ENCODE data around the gene VASP.

VASP gene

GRCh38 chr19:45528744-45529419, 21.6 kb downstream of the VASP start:
- H3K36me3 Mint-ChIP-seq = no peaks in the 10 kb centered on the region
- no peaks in the 10 kb centered on the region for H3K9me3 Mint-ChIP-seq (ENCODE audit: low read depth)
- H3K4me3 Mint-ChIP-seq = peak overlapping the region; percentile 34
- H3K4me1 Mint-ChIP-seq (ENCODE audit: low read depth) = peaks cover 13% of the 10 kb centered on the region
- H3K27ac Mint-ChIP-seq = no peak overlapping the region
- no peaks in the 10 kb centered on the region for H3K27me3 Mint-ChIP-seq

GRCh38 chr19:45529420-45529785, 22.1 kb downstream of the VASP start:
- Mint-ChIP-seq H3K9me3 (ENCODE audit: low read depth) (no peaks in the 10 kb centered on the region), H3K4me3 (peak overlapping the region; percentile 34), H3K36me3 (no peaks in the 10 kb centered on the region), H3K27ac (no peak overlapping the region), H3K4me1 (ENCODE audit: low read depth) (peaks cover 12% of the 10 kb centered on the region), H3K27me3 (no peaks in the 10 kb centered on the region)

- Mint-ChIP-seq H3K36me3 (no peaks in the 10 kb centered on the region), H3K9me3 (ENCODE audit: low read depth) (no peaks in the 10 kb centered on the region), H3K4me3 (no peak overlapping the region), H3K4me1 (ENCODE audit: low read depth) (peaks cover 12% of the 10 kb centered on the region), H3K27ac (no peak overlapping the region), H3K27me3 (no peaks in the 10 kb centered on the region)
Measured at GRCh38 chr19:45531349-45531748, 24.1 kb downstream of the VASP start.

GRCh38 chr19:45539459-45539858, 32.2 kb downstream of the VASP start:
- Mint-ChIP-seq H3K36me3 (peaks cover 6% of the 10 kb centered on the region), H3K4me3 (no peak overlapping the region), H3K27ac (no peak overlapping the region), H3K4me1 (ENCODE audit: low read depth) (no peaks in the 10 kb centered on the region), H3K27me3 (no peaks in the 10 kb centered on the region), H3K9me3 (ENCODE audit: low read depth) (no peaks in the 10 kb centered on the region)

- Mint-ChIP-seq H3K9me3 (ENCODE audit: low read depth) (no peaks in the 10 kb centered on the region), H3K4me1 (ENCODE audit: low read depth) (no peaks in the 10 kb centered on the region), H3K36me3 (peaks cover 2% of the 10 kb centered on the region), H3K4me3 (no peak overlapping the region), H3K27me3 (no peaks in the 10 kb centered on the region), H3K27ac (no peak overlapping the region)
Measured at GRCh38 chr19:45542234-45542668, 35.0 kb downstream of the VASP start.

- no peaks in the 10 kb centered on the region for H3K36me3 Mint-ChIP-seq
- H3K4me1 Mint-ChIP-seq (ENCODE audit: low read depth) = no peaks in the 10 kb centered on the region
- no peaks in the 10 kb centered on the region for H3K9me3 Mint-ChIP-seq (ENCODE audit: low read depth)
- H3K27ac Mint-ChIP-seq = no peak overlapping the region
- no peak overlapping the region for H3K4me3 Mint-ChIP-seq
- no peaks in the 10 kb centered on the region for H3K27me3 Mint-ChIP-seq
Measured at GRCh38 chr19:45547211-45547770, 40.0 kb downstream of the VASP start.

- H3K4me3 Mint-ChIP-seq = no peak overlapping the region
- H3K36me3 Mint-ChIP-seq = no peaks in the 10 kb centered on the region
- no peak overlapping the region for H3K27ac Mint-ChIP-seq
- no peaks in the 10 kb centered on the region for H3K4me1 Mint-ChIP-seq (ENCODE audit: low read depth)
- no peaks in the 10 kb centered on the region for H3K27me3 Mint-ChIP-seq
- no peaks in the 10 kb centered on the region for H3K9me3 Mint-ChIP-seq (ENCODE audit: low read depth)
Measured at GRCh38 chr19:45547965-45548609, 40.8 kb downstream of the VASP start.

- Mint-ChIP-seq H3K36me3 (no peaks in the 10 kb centered on the region), H3K4me1 (ENCODE audit: low read depth) (peaks cover 5% of the 10 kb centered on the region), H3K27me3 (no peaks in the 10 kb centered on the region), H3K4me3 (no peak overlapping the region), H3K9me3 (ENCODE audit: low read depth) (no peaks in the 10 kb centered on the region), H3K27ac (no peak overlapping the region)
Measured at GRCh38 chr19:45553464-45553863, 46.2 kb downstream of the VASP start.

GRCh38 chr19:45554481-45554880, 47.2 kb downstream of the VASP start:
- H3K27me3 Mint-ChIP-seq = no peaks in the 10 kb centered on the region
- H3K4me3 Mint-ChIP-seq = no peak overlapping the region
- no peaks in the 10 kb centered on the region for H3K9me3 Mint-ChIP-seq (ENCODE audit: low read depth)
- no peaks in the 10 kb centered on the region for H3K36me3 Mint-ChIP-seq
- no peak overlapping the region for H3K27ac Mint-ChIP-seq
- peaks cover 14% of the 10 kb centered on the region for H3K4me1 Mint-ChIP-seq (ENCODE audit: low read depth)

GRCh38 chr19:45556835-45557234, 49.6 kb downstream of the VASP start:
- H3K36me3 Mint-ChIP-seq = no peaks in the 10 kb centered on the region
- peaks cover 28% of the 10 kb centered on the region for H3K4me1 Mint-ChIP-seq (ENCODE audit: low read depth)
- H3K27ac Mint-ChIP-seq = peak overlapping the region; percentile 22
- no peaks in the 10 kb centered on the region for H3K9me3 Mint-ChIP-seq (ENCODE audit: low read depth)
- H3K27me3 Mint-ChIP-seq = no peaks in the 10 kb centered on the region
- H3K4me3 Mint-ChIP-seq = no peak overlapping the region

- Mint-ChIP-seq H3K27me3 (no peaks in the 10 kb centered on the region), H3K4me3 (peak overlapping the region; percentile 45), H3K9me3 (ENCODE audit: low read depth) (no peaks in the 10 kb centered on the region), H3K36me3 (no peaks in the 10 kb centered on the region), H3K4me1 (ENCODE audit: low read depth) (peaks cover 36% of the 10 kb centered on the region), H3K27ac (peak overlapping the region; percentile 64)
Measured at GRCh38 chr19:45558399-45558878, 51.2 kb downstream of the VASP start.

- no peak overlapping the region for H3K4me3 Mint-ChIP-seq
Measured at GRCh38 chr19:45560038-45560437, 52.8 kb downstream of the VASP start.

GRCh38 chr19:45560686-45561085, 53.4 kb downstream of the VASP start:
- H3K9me3 Mint-ChIP-seq (ENCODE audit: low read depth) = no peaks in the 10 kb centered on the region
- no peaks in the 10 kb centered on the region for H3K36me3 Mint-ChIP-seq
- H3K4me1 Mint-ChIP-seq (ENCODE audit: low read depth) = peaks cover 47% of the 10 kb centered on the region
- no peak overlapping the region for H3K4me3 Mint-ChIP-seq
- no peaks in the 10 kb centered on the region for H3K27me3 Mint-ChIP-seq
- H3K27ac Mint-ChIP-seq = no peak overlapping the region

More at GRCh38 chr19:45560038-45560437, 52.8 kb downstream of the VASP start:
- H3K36me3 Mint-ChIP-seq = no peaks in the 10 kb centered on the region
- peaks cover 46% of the 10 kb centered on the region for H3K4me1 Mint-ChIP-seq (ENCODE audit: low read depth)
- H3K27me3 Mint-ChIP-seq = no peaks in the 10 kb centered on the region
- no peaks in the 10 kb centered on the region for H3K9me3 Mint-ChIP-seq (ENCODE audit: low read depth)
- H3K27ac Mint-ChIP-seq = peak overlapping the region; percentile 41

GRCh38 chr19:45564131-45564780, 57.0 kb downstream of the VASP start:
- Mint-ChIP-seq H3K4me3 (peak overlapping the region; percentile 56), H3K27ac (peak overlapping the region; percentile 90), H3K4me1 (ENCODE audit: low read depth) (peaks cover 38% of the 10 kb centered on the region), H3K36me3 (no peaks in the 10 kb centered on the region), H3K27me3 (no peaks in the 10 kb centered on the region), H3K9me3 (ENCODE audit: low read depth) (no peaks in the 10 kb centered on the region)

- Mint-ChIP-seq H3K36me3 (peaks cover 2% of the 10 kb centered on the region), H3K4me3 (no peak overlapping the region), H3K27me3 (no peaks in the 10 kb centered on the region), H3K4me1 (ENCODE audit: low read depth) (peaks cover 32% of the 10 kb centered on the region), H3K9me3 (ENCODE audit: low read depth) (no peaks in the 10 kb centered on the region), H3K27ac (no peak overlapping the region)
Measured at GRCh38 chr19:45567609-45568008, 60.3 kb downstream of the VASP start.

Measured in activated naive CD8-positive, alpha-beta T cell (primary cell).